GM12878 (cell line): ENCODE measurements around the gene DSC2. TPM values are rescaled to one million over a fixed set of nuclear protein-coding genes. Genes with fewer than 3 reads are reported as not detected.

ENCODE experiments used
- ATAC-seq: fragments of 200-7000 bp; cut with Tn5 transposase; 3 replicates; pipeline ENCODE4 v1.9.1; 2020; ENCODE audit warnings: mild to moderate bottlenecking, moderate library complexity
- BruUV-seq: library from RNA; stranded (reverse); fragments of 400-500 nt; replicated peaks from 2 replicates; lab custom pipeline; 2021; lab: Mats Ljungman, UMichigan
- CTCF ChIA-PET: fragments of 300-600 bp; sonication (Branson Sonifier 250); formaldehyde crosslinking; extraction: SDS; loops from one replicate; lab custom pipeline; 2021; ENCODE audit warnings: inconsistent platforms; lab: Yijun Ruan, JAX
- POLR2A ChIA-PET: fragments of 350-600 bp; formaldehyde crosslinking; extraction: SDS; loops from one replicate; lab custom pipeline; 2021; ENCODE audit warnings: inconsistent platforms; lab: Charles Lee
- RAD21 ChIA-PET: fragments of 300-600 bp; sonication (Branson Sonifier 250); formaldehyde crosslinking; loops from one replicate; lab custom pipeline; 2023; ENCODE audit warnings: antibody characterized with exemption; ENCODE audit not compliant: unreplicated experiment; lab: Charles Lee
- SMC1A ChIA-PET: fragments of 300-600 bp; sonication (Branson Sonifier 250); formaldehyde crosslinking; loops from one replicate; lab custom pipeline; 2023; ENCODE audit not compliant: unreplicated experiment, uncharacterized antibody; lab: Charles Lee
- DNase-seq: peaks from one replicate; pipeline ENCODE4 v3.0.0-alpha.2; 2011; ENCODE audit warnings: low read depth, low spot score
- FAIRE-seq: peaks from 3 replicates; lab custom pipeline; 2011; peaks lifted over from hg19 to GRCh38; lab: Jason Lieb, UNC
- H2AFZ ChIP-seq: 2 replicates; pipeline ENCODE4 v1.6.0; 2011; ENCODE audit warnings: low read depth, low read length, control low read depth; ENCODE audit not compliant: control insufficient read depth
- H3K27ac ChIP-seq: 2 replicates; pipeline ENCODE4 v1.5.1; 2011; ENCODE audit warnings: control low read depth; ENCODE audit not compliant: control insufficient read depth, insufficient read depth
- H3K27me3 ChIP-seq, 2 experiments: replicated peaks in 1 of 2; 2 replicates each; pipeline versions ENCODE4 v1.6.0 to v1.6.1; 2011; ENCODE audit warnings: low read length in 1 of 2; ENCODE audit not compliant: control insufficient read depth in 2 of 2, insufficient read depth in 2 of 2
- H3K36me3 ChIP-seq, 2 experiments: 2 replicates each; pipeline ENCODE4 v1.5.1; 2011; ENCODE audit warnings: low read length in 1 of 2; ENCODE audit not compliant: control insufficient read depth in 2 of 2, insufficient read depth in 2 of 2
- H3K4me1 ChIP-seq: 2 replicates; pipeline ENCODE4 v1.6.1; 2011; ENCODE audit warnings: mild to moderate bottlenecking, low read length, moderate library complexity, mixed read lengths; ENCODE audit not compliant: control insufficient read depth, insufficient read depth
- H3K4me2 ChIP-seq: 2 replicates; pipeline ENCODE4 v1.6.0; 2011; ENCODE audit warnings: control low read depth; ENCODE audit not compliant: control insufficient read depth, insufficient read depth
- H3K4me3 ChIP-seq: fragments of 200-600 bp; sonication (generic); 2 replicates; pipeline ENCODE4 v1.5.1; 2016
- H3K79me2 ChIP-seq: 2 replicates; pipeline ENCODE4 v1.6.0; 2011; ENCODE audit warnings: low read length; ENCODE audit not compliant: control insufficient read depth, insufficient read depth
- H3K9ac ChIP-seq: 2 replicates; pipeline ENCODE4 v1.8.0; 2011; ENCODE audit warnings: low read length, control low read depth, mixed read lengths; ENCODE audit not compliant: control insufficient read depth, insufficient read depth
- H3K9me3 ChIP-seq: replicated peaks from 3 replicates; pipeline ENCODE4 v1.5.1; 2011; ENCODE audit warnings: mild to moderate bottlenecking, low read length; ENCODE audit not compliant: control insufficient read depth, insufficient read depth
- H4K20me1 ChIP-seq: 2 replicates; pipeline ENCODE4 v1.6.0; 2011; ENCODE audit not compliant: control insufficient read depth, insufficient read depth
- ETV6 ChIP-seq, 2 experiments: fragments of 450-650 bp in 1 of 2; IDR thresholded peaks in 1 of 2; conservative IDR thresholded peaks in 1 of 2; 2 replicates each; pipeline ENCODE4 v1.6.1; 2014; ENCODE audit warnings: antibody characterized with exemption in 1 of 2, borderline replicate concordance in 1 of 2, low read depth in 1 of 2, mild to moderate bottlenecking in 1 of 2, moderate library complexity in 1 of 2
- IKZF1 ChIP-seq: fragments of 450-650 bp; conservative IDR thresholded peaks from 2 replicates; pipeline ENCODE4 v1.6.1; 2017; ENCODE audit warnings: antibody characterized with exemption, mild to moderate bottlenecking
- KLF5 ChIP-seq: fragments of 450-650 bp; IDR thresholded peaks from 2 replicates; pipeline ENCODE4 v1.6.1; 2014; ENCODE audit warnings: mild to moderate bottlenecking; ENCODE audit not compliant: partially characterized antibody
- NBN ChIP-seq: fragments of 450-650 bp; IDR thresholded peaks from 2 replicates; pipeline ENCODE4 v1.6.1; 2016
- NR2C1 ChIP-seq: fragments of 450-650 bp; IDR thresholded peaks from 2 replicates; pipeline ENCODE4 v1.6.1; 2017; ENCODE audit warnings: antibody characterized with exemption, mild to moderate bottlenecking, moderate library complexity
- SMAD5 ChIP-seq: IDR thresholded peaks from 2 replicates; pipeline ENCODE4 v1.6.1; 2016; ENCODE audit warnings: antibody characterized with exemption, low read depth
- SREBF2 ChIP-seq: IDR thresholded peaks from 2 replicates; pipeline ENCODE4 v1.6.1; 2012; ENCODE audit warnings: mild to moderate bottlenecking, low read length
- SRF ChIP-seq, 2 experiments: IDR thresholded peaks; 2 replicates each; pipeline ENCODE4 v1.6.1; 2011; ENCODE audit warnings: low read depth in 2 of 2, low read length in 2 of 2, mild to moderate bottlenecking in 1 of 2, moderate library complexity in 1 of 2
- STAT1 ChIP-seq: fragments of 450-650 bp; conservative IDR thresholded peaks from 2 replicates; pipeline ENCODE4 v1.6.1; 2014; ENCODE audit warnings: antibody characterized with exemption, mild to moderate bottlenecking
- STAT3 ChIP-seq: IDR thresholded peaks from 2 replicates; pipeline ENCODE4 v1.6.1; 2011; ENCODE audit warnings: low read depth, low read length, improper control_type of control experiment
- SUZ12 ChIP-seq: fragments of 200-600 bp; sonication (generic); IDR thresholded peaks from one replicate; pipeline ENCODE4 v1.6.1; 2018; ENCODE audit warnings: antibody characterized with exemption, mild to moderate bottlenecking; ENCODE audit not compliant: unreplicated experiment
- TBL1XR1 ChIP-seq: IDR thresholded peaks from 2 replicates; pipeline ENCODE4 v1.6.1; 2012; ENCODE audit warnings: low read depth, low read length, improper control_type of control experiment
- YBX1 ChIP-seq: fragments of 450-650 bp; IDR thresholded peaks from 2 replicates; pipeline ENCODE4 v1.6.1; 2016; ENCODE audit warnings: antibody characterized with exemption
- YY1 ChIP-seq: IDR thresholded peaks from 2 replicates; pipeline ENCODE4 v1.6.1; 2011; ENCODE audit warnings: low read depth, mild to moderate bottlenecking, low read length
- ZBTB33 ChIP-seq: fragments of 450-650 bp; IDR thresholded peaks from 2 replicates; pipeline ENCODE4 v1.6.1; 2017; ENCODE audit warnings: mild to moderate bottlenecking
- ZNF274 ChIP-seq: IDR thresholded peaks from one replicate; pipeline ENCODE4 v1.8.0; 2011; ENCODE audit not compliant: insufficient read length, insufficient read depth
- WGBS: methylation state at CpG from one replicate; pipeline ENCODE4 v1.1.6; 2016; ENCODE audit warnings: low lambda C conversion rate; ENCODE audit not compliant: insufficient replicate concordance, insufficient coverage; ENCODE audit errors: missing lambda C conversion rate; 5-methylcytosine and 5-hydroxymethylcytosine counted together
- in situ Hi-C: fragments of 300-500 bp; cut with MboI; formaldehyde crosslinking; loops from 9 replicates; pipeline ENCODE4 v1.14.3; 2018; ENCODE audit warnings: mixed read lengths
- intact Hi-C: fragments of 100-400 bp; cut with micrococcal nuclease; formaldehyde crosslinking; loops from one replicate; pipeline ENCODE4 v1.14.2; 2022; ENCODE audit not compliant: unreplicated experiment
- polyA plus RNA-seq, 11 experiments: library from polyadenylated mRNA; depleted of rRNA in 4 of 11; unstranded in 6 of 11; stranded (reverse) in 5 of 11; fragments of >200 nt; fragmentation: Nextera tagmentation in 4 of 11; fragmentation: Illumina TruSeq in 1 of 11; extraction: Ambion mirVana in 4 of 11; extraction: Trizol in 1 of 11; gene quantifications; 1 replicate in 1 of 11; 2 replicates in 10 of 11; pipeline versions ENCODE4 v1.2.1 to v1.2.3, GENCODE V29; 2011 to 2016; ENCODE audit warnings: inconsistent platforms in 2 of 11, missing spikeins in 2 of 11, low read depth in 1 of 11
- total RNA-seq, 4 experiments: library from RNA; depleted of rRNA in 3 of 4; stranded (reverse); fragments of >200 nt in 3 of 4; fragmentation: Illumina TruSeq in 1 of 4; extraction: Trizol in 1 of 4; gene quantifications; 2 replicates each; pipeline versions ENCODE4 v1.2.1 to v1.2.3, GENCODE V29; 2013 to 2021
- TF ChIP-seq, protein P1 (sequence below): IDR thresholded peaks from 2 replicates; pipeline ENCODE4 v1.6.1; 2011; ENCODE audit warnings: low read depth, mild to moderate bottlenecking, low read length, moderate library complexity, borderline replicate concordance; ENCODE audit errors: extremely low read depth

The DSC2 gene
- total and polyA plus RNA-seq, 10 of the 15 experiments (the other 5 are each of a cell fraction or from before 2014, with no cell fraction given) = 1.2 to 4.9 (median 3.0) TPM; not detected in 1

GRCh38 chr18:31057917-31058316, 44.3 kb downstream of the DSC2 start (continued):
- TF ChIP-seq ZBTB33 (no peak), YY1 (no peak), ETV6 (conservative IDR thresholded peaks at IDR 0.05 in 1 of 2, IDR thresholded peaks at IDR 0.05 in 1 of 2; ENCODE audit: borderline replicate concordance in 1 of 2, low read depth in 1 of 2) (no peak)
- TF ChIP-seq, protein P1, sequence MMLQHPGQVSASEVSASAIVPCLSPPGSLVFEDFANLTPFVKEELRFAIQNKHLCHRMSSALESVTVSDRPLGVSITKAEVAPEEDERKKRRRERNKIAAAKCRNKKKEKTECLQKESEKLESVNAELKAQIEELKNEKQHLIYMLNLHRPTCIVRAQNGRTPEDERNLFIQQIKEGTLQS = no peak

DNA sequence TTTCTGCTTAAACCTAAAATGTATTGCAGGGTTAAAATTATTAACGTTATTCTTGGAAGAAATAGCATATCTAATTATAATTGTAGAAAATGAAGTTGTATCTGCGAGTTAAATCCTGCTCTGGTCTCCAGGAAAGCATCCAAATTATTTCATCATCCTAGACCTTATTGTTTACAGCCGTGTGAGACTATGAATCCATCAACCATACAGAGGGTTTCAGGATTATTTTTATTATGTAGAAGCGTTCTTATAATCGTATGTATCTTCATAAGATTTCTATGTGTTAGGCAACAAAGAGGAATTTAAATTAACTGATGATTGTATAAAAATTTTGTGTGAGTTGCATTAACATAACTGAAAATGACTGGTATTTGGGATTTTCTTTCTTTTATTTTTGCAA, 45.2 kb downstream of the DSC2 start:
- in situ Hi-C loops (no loop called here), intact Hi-C loops (no loop called here)
- no peaks in the 10 kb centered on the region for H3K27me3 ChIP-seq
- no peak for TF ChIP-seq SRF (IDR thresholded peaks at IDR 0.05; ENCODE audit: low read depth in 2 of 2, low read length in 2 of 2)
- no peak for TF ChIP-seq NBN
- no peak for TF ChIP-seq KLF5
- no peak for TF ChIP-seq YBX1
- no peak for TF ChIP-seq ZNF274
- no peak for TF ChIP-seq IKZF1
- TF ChIP-seq SMAD5 = no peak
- no peak for TF ChIP-seq STAT1
- TF ChIP-seq TBL1XR1 = no peak
- no peak for TF ChIP-seq STAT3
- TF ChIP-seq SUZ12 = no peak
- no peak for TF ChIP-seq SREBF2
- TF ChIP-seq NR2C1 = no peak
- ChIA-PET POLR2A (no interaction called here), SMC1A (no interaction called here), CTCF (no interaction called here), RAD21 (no interaction called here)
- H3K4me1 ChIP-seq = no peaks in the 10 kb centered on the region
- 8% methylated on average over 5 of the region's 5 CpGs for WGBS
- no peak overlapping the region for H3K4me3 ChIP-seq
- ATAC-seq = no peak
- no peak for DNase-seq
- no peak overlapping the region for H3K9ac ChIP-seq
- no peaks in the 10 kb centered on the region for H4K20me1 ChIP-seq
- no peaks in the 10 kb centered on the region for H3K36me3 ChIP-seq
- no TSS peak for BruUV-seq
- H3K27ac ChIP-seq = no peak overlapping the region
- no peak overlapping the region for H2AFZ ChIP-seq
- H3K9me3 ChIP-seq = peaks cover 1% of the 10 kb centered on the region; the same call in 1 of the 3 replicates
- H3K79me2 ChIP-seq = no peaks in the 10 kb centered on the region
- H3K4me2 ChIP-seq = no peak overlapping the region
- FAIRE-seq = no peak
